ENCODE data around the gene DPP6. TPM values are rescaled to one million over a fixed set of nuclear protein-coding genes. Genes with fewer than 3 reads are reported as not detected.

Gene DPP6
- total RNA-seq, 3 donors from 2014 or later (not counting 1 experiment from before 2014, with no cell fraction given) = not detected

DNA sequence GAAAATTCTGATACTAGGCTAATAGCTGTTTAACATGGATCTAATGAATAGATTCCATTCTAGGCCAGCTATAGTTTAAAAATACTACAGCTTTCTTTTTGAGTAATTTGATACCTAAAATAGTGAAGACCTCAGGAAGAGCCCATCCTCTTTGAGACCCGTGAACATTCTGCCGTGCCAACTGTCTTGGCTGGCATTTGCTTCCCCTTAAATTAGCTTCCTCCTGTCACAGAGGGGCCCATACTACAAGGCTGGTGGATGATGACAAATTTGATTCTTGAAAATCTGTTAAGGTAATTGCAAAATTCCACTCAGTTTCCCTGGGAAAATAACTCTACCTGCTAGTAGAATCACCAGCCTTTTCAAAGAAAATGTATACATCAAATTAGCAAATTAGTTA is 385.0 kb downstream of the DPP6 start:
- no peaks in the 10 kb centered on the region for H3K27me3 ChIP-seq (ENCODE audit: control insufficient read depth, insufficient read depth, low read length)
- no peak overlapping the region for H3K4me3 Mint-ChIP-seq
- no peak overlapping the region for H3K4me3 ChIP-seq (ENCODE audit: low read length)
- H3K36me3 Mint-ChIP-seq = no peaks in the 10 kb centered on the region
- H3K9me3 ChIP-seq (ENCODE audit: control insufficient read depth, insufficient read depth, low read length) = no peaks in the 10 kb centered on the region
- no peak overlapping the region for H3K27ac ChIP-seq (ENCODE audit: low read length)
- no peak overlapping the region for H3K27ac Mint-ChIP-seq
- intact Hi-C loops (cut with micrococcal nuclease) = no loop called here
- H3K4me1 Mint-ChIP-seq = no peaks in the 10 kb centered on the region
- H3K27me3 Mint-ChIP-seq (ENCODE audit: low read depth in 2 of 2) = no peaks in the 10 kb centered on the region
- peaks cover 12 to 19% of the 10 kb centered on the region in 2 donors for H3K9me3 Mint-ChIP-seq
- DNase-seq = no peak
- no peak for ATAC-seq
- H3K4me1 ChIP-seq (ENCODE audit: control insufficient read depth, insufficient read depth, low read length) = no peaks in the 10 kb centered on the region
- 83% methylated on average over 2 of the region's 2 CpGs for WGBS (ENCODE audit: insufficient coverage)
- H3K36me3 ChIP-seq (ENCODE audit: control insufficient read depth, insufficient read depth, low read length) = no peaks in the 10 kb centered on the region
- TF ChIP-seq, protein P1, sequence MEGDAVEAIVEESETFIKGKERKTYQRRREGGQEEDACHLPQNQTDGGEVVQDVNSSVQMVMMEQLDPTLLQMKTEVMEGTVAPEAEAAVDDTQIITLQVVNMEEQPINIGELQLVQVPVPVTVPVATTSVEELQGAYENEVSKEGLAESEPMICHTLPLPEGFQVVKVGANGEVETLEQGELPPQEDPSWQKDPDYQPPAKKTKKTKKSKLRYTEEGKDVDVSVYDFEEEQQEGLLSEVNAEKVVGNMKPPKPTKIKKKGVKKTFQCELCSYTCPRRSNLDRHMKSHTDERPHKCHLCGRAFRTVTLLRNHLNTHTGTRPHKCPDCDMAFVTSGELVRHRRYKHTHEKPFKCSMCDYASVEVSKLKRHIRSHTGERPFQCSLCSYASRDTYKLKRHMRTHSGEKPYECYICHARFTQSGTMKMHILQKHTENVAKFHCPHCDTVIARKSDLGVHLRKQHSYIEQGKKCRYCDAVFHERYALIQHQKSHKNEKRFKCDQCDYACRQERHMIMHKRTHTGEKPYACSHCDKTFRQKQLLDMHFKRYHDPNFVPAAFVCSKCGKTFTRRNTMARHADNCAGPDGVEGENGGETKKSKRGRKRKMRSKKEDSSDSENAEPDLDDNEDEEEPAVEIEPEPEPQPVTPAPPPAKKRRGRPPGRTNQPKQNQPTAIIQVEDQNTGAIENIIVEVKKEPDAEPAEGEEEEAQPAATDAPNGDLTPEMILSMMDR (IDR thresholded peaks at IDR 0.05) = no peak

DNA sequence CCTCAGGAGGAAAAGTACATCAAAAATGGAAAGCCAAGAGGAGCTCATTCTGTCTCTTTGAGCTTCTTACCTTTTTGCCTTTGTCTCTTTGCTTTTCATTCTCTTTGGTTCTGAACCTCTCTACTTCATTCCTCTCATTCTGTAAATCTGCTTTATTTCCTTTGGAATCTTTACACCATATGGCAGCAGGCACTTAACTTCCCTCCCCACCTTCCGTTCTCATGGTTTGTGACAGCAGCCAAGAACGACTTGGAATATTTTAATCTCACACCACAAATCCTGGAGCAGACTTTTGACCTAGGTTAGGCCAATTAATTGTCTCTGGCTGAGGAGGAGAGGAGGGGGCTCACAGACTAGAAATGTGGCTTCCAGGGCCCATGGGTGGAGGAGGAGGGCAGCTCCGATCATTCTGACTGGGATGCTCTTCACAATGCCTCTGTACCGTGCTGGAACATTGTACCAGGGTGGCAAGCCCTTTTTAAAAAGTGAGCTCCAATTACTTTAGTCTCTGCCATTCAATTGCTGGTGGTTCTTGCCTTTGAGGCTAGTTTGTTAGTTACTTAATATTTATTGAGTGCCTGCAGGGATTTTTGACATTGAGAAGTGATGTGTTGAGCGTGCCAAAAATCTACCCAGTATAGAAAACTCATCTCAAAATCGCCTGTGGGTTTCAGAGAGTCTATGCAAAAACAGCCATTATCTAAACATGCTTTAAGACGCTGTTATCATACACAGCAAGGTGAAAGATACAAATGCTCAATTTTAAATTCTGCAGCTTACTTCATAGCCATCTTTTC is 386.6 kb downstream of the DPP6 start:
- no peak for DNase-seq

DNA sequence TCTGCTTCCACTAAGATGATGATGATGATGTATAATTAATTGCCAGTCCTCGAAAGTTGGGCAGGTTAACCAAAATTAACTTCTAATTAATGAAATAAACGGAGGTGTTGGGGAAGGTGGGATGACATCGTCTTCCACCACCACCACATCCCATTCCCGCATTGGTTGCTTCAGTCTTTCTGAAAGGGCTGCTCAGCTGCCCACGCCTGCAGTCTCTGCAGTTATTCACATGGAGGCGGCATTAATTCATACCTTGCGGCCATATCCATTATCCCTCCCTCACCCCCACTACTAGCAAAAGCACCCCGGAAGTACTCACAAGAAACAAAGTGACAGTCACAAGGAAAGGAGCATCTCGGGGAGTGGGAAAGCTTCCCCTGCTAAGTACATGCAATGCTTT is 387.9 kb downstream of the DPP6 start:
- Mint-ChIP-seq H3K4me3 (no peak overlapping the region), H3K4me1 (no peaks in the 10 kb centered on the region), H3K9me3 (peaks cover 16 to 19% of the 10 kb centered on the region in 2 donors), H3K27me3 (ENCODE audit: low read depth in 2 of 2) (no peaks in the 10 kb centered on the region), H3K27ac (no peak overlapping the region), H3K36me3 (no peaks in the 10 kb centered on the region)
- H3K4me3 ChIP-seq (ENCODE audit: low read length) = no peak overlapping the region
- intact Hi-C loops (cut with micrococcal nuclease) = no loop called here
- no peaks in the 10 kb centered on the region for H3K36me3 ChIP-seq (ENCODE audit: control insufficient read depth, insufficient read depth, low read length)
- H3K27ac ChIP-seq (ENCODE audit: low read length) = no peak overlapping the region
- H3K27me3 ChIP-seq (ENCODE audit: control insufficient read depth, insufficient read depth, low read length) = no peaks in the 10 kb centered on the region
- DNase-seq (no peak), ATAC-seq (no peak)
- TF ChIP-seq, protein P1 (IDR thresholded peaks at IDR 0.05) = no peak
- no peaks in the 10 kb centered on the region for H3K4me1 ChIP-seq (ENCODE audit: control insufficient read depth, insufficient read depth, low read length)
- WGBS (ENCODE audit: insufficient coverage) = 93% methylated on average over 7 of the region's 9 CpGs
- no peaks in the 10 kb centered on the region for H3K9me3 ChIP-seq (ENCODE audit: control insufficient read depth, insufficient read depth, low read length)

More for the DNA sequence above, 386.6 kb downstream of the DPP6 start:
- TF ChIP-seq, protein P1 (IDR thresholded peaks at IDR 0.05) = no peak
- H3K4me3 Mint-ChIP-seq = no peak overlapping the region
- intact Hi-C loops (cut with micrococcal nuclease) = no loop called here
- Histone ChIP-seq H3K27ac (ENCODE audit: low read length) (no peak overlapping the region), H3K36me3 (ENCODE audit: control insufficient read depth, insufficient read depth, low read length) (no peaks in the 10 kb centered on the region), H3K9me3 (ENCODE audit: control insufficient read depth, insufficient read depth, low read length) (no peaks in the 10 kb centered on the region), H3K4me1 (ENCODE audit: control insufficient read depth, insufficient read depth, low read length) (no peaks in the 10 kb centered on the region), H3K4me3 (ENCODE audit: low read length) (no peak overlapping the region), H3K27me3 (ENCODE audit: control insufficient read depth, insufficient read depth, low read length) (no peaks in the 10 kb centered on the region)
- no peak overlapping the region for H3K27ac Mint-ChIP-seq
- ATAC-seq = no peak
- peaks cover 22 to 23% of the 10 kb centered on the region in 2 donors for H3K9me3 Mint-ChIP-seq
- no peaks in the 10 kb centered on the region for H3K36me3 Mint-ChIP-seq
- H3K4me1 Mint-ChIP-seq = no peaks in the 10 kb centered on the region
- no peaks in the 10 kb centered on the region for H3K27me3 Mint-ChIP-seq (ENCODE audit: low read depth in 2 of 2)
- WGBS (ENCODE audit: insufficient coverage) = 83% methylated on average over 6 of the region's 7 CpGs

DNA sequence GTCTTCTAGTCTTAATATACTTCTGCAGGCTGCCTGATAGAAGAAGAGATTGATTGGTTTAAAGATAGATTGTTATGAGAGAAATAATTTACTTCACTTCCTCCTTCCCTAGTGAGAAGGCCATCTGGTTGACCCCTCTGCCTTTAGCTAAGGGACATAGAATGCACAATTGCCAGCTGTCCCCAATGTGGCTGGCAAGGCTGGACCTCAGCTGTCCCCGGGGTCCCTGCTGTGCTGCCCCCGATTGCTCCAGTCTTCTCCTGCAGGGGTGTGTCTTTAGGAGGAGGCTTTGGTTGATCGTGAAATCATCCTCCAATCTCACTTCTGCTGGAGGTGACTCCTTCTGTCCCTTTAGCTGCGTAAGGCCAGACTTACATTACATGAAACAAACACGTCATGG is 388.5 kb downstream of the DPP6 start:
- H3K27me3 Mint-ChIP-seq (ENCODE audit: low read depth in 2 of 2) = no peaks in the 10 kb centered on the region
- H3K4me1 Mint-ChIP-seq = no peaks in the 10 kb centered on the region
- H3K4me1 ChIP-seq (ENCODE audit: control insufficient read depth, insufficient read depth, low read length) = no peaks in the 10 kb centered on the region
- TF ChIP-seq, protein P1 (IDR thresholded peaks at IDR 0.05) = no peak
- intact Hi-C loops (cut with micrococcal nuclease) = no loop called here
- DNase-seq (no peak), ATAC-seq (no peak)
- no peak overlapping the region for H3K27ac Mint-ChIP-seq
- H3K9me3 ChIP-seq (ENCODE audit: control insufficient read depth, insufficient read depth, low read length) = no peaks in the 10 kb centered on the region
- WGBS (ENCODE audit: insufficient coverage) = 65% methylated on average over 5 of the region's 5 CpGs
- no peaks in the 10 kb centered on the region for H3K36me3 Mint-ChIP-seq
- peaks cover 16 to 20% of the 10 kb centered on the region in 2 donors for H3K9me3 Mint-ChIP-seq
- H3K36me3 ChIP-seq (ENCODE audit: control insufficient read depth, insufficient read depth, low read length) = no peaks in the 10 kb centered on the region
- H3K4me3 ChIP-seq (ENCODE audit: low read length) = no peak overlapping the region
- no peaks in the 10 kb centered on the region for H3K27me3 ChIP-seq (ENCODE audit: control insufficient read depth, insufficient read depth, low read length)
- H3K27ac ChIP-seq (ENCODE audit: low read length) = no peak overlapping the region
- no peak overlapping the region for H3K4me3 Mint-ChIP-seq

All from natural killer cell (primary cell).